ENCODE measurements around the gene HOXB13. TPM values are rescaled to one million over a fixed set of nuclear protein-coding genes. Genes with fewer than 3 reads are reported as not detected.

The HOXB13 gene
- not detected in 2 replicates for total RNA-seq

DNA sequence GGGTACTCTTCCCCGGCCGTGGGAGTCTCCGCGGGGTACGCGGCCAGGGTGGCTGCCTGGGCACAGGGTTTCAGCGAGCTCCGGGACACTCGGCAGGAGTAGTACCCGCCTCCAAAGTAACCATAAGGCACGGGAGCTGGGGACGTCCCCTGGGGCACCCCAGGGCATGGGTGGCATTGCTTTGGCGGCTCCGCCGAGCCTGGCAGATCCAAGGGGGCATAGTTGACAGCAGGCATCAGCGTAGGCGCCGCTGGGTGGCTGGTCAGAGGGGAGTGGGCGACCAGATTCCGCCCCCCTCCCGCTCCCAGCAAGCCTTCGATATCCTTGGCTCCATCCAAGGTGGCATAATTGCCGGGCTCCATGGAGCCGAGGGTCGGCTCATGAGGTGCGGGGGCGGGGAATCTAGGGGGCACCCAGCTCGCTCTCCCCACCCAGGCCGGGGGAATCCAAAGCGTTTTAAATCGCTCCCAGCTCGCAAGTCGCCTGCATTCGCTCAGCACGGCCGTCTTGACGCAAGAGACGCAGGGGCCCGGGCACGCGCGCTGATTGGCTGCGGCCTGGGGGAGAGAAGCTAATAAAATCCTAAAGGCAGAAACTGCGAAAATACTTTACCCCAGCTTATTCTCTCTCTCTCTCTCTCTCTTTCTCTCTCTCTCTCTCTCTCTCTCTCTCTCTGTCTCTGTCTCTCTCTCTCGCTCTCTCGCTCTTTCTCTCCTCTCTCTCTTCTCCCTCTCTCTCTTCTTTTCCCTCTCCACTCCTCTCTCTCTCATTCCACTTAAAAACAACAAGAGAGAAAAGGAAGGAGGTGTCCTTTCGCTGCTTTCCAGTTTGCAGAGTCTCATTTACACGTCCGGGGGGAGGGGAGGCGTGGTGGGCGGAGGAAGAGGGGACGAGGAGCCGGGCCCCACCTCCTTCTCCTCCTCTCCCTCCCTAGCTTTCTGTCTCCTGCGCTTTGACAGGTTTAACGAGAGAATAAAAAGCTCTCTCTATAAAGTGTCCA lies at the start of gene HOXB13:
Gene HOXB13 (minus strand): TSS at position 519 of the 1,000 bp plus-strand sequence. CDS start 157 bp downstream, at position 362.

DNA sequence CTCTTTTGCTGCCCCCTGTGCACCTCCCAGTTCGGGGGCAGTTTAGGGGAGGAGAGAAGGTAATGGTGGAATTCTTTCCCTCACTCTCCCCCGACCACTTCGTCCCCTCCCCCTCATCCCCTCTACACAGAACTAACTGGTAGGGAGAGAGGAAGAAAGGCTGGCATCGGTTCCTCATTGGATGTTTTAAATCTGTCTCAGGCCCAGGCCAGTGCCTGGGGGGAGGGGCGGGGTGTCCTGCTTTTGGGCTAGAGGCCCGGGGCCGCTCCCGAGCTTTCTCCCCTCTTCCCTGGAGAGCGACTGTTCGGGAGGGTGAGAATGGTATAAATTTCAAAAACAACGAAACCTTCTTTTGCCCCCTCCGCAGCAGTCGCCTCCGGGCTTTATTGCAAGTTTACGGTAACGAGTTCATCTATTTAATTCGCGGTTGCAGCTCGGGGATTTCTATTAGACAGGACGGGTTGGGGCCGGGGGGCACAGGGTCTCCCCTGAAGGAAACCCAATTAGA lies 5.6 kb downstream of the HOXB13 start, which contains the start of gene PRAC2:
Gene PRAC2 (plus strand): TSS at position 271 of the 508 bp plus-strand sequence. CDS start 1,226 bp downstream, outside the sequence.

DNA sequence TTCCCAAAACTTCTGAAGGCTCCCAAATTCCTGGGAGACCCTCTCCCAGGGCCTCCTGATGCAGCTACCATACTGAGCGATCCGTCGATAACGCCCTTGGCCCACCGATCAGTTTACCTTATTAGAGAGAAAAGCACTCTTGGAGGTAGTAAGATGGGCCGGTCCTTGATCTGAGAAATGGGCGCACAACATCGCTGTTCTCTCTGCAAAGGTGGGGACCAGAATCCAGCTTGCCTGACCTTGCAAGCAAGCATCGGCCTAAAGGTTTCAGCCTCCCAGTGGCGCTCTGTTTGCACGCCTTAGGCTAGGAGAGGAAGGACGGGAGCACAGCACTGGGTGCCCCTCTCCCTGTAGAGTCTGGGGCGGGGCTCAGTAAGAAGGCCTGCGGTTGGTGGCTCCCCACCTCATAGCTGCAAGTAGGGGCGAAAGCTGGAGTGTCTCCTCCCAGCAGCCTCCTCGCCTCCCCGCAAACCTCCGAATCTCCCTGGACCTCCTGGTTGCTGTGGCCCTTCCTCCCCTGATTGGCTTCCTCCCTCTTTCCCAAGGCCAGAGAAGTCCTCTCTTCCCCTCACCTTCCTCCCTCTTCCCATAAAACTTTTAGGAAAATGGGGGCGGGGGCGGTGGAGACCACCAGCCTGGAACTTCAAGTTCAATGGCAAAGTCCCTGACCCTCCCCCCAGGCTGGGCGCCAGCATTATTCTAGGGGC lies 6.2 kb downstream of the HOXB13 start, which contains the start of gene PRAC1:
Gene PRAC1 (minus strand): TSS at position 318 of the 707 bp plus-strand sequence. CDS start 126 bp downstream, at position 192.

Other genes starting within 250 kb of the HOXB13 start
- not detected in 2 replicates for gene HOXB1, start 197.7 kb downstream of the HOXB13 start, total RNA-seq
- gene HOXB2, start 183.6 kb downstream of the HOXB13 start, total RNA-seq = 10.3 and 27.3 TPM in 2 replicates
- gene HOXB4, start 150.4 kb downstream of the HOXB13 start, total RNA-seq = 0.10 TPM in 1 of 2 replicates, not detected in the other
- 0.37 and 0.73 TPM in 2 replicates for gene HOXB3, start 138.5 kb downstream of the HOXB13 start, total RNA-seq
- gene HOXB5, start 135.0 kb downstream of the HOXB13 start, total RNA-seq = not detected in 2 replicates
- not detected in 2 replicates for gene HOXB6, start 123.8 kb downstream of the HOXB13 start, total RNA-seq
- not detected in 2 replicates for gene HOXB7, start 117.7 kb downstream of the HOXB13 start, total RNA-seq
- not detected in 2 replicates for gene HOXB8, start 113.5 kb downstream of the HOXB13 start, total RNA-seq
- not detected in 2 replicates for gene HOXB9, start 102.4 kb downstream of the HOXB13 start, total RNA-seq
- gene PRAC1, start 6.2 kb downstream of the HOXB13 start, total RNA-seq = not detected in 2 replicates
- gene PRAC2, start 5.6 kb downstream of the HOXB13 start, total RNA-seq = not detected in 2 replicates
- not detected in 2 replicates for gene TTLL6, start 88.5 kb upstream of the HOXB13 start, total RNA-seq
- 65.4 and 76.2 TPM in 2 replicates for gene CALCOCO2, start 102.3 kb upstream of the HOXB13 start, total RNA-seq
- gene ATP5MC1, start 164.0 kb upstream of the HOXB13 start, total RNA-seq = 52.0 and 119 TPM in 2 replicates
- 63.7 and 65.6 TPM in 2 replicates for gene UBE2Z, start 179.7 kb upstream of the HOXB13 start, total RNA-seq
- 46.6 and 79.2 TPM in 2 replicates for gene SNF8, start 216.1 kb upstream of the HOXB13 start, total RNA-seq
- gene GIP, start 239.8 kb upstream of the HOXB13 start, total RNA-seq = not detected in 2 replicates